TTC549 (cell line): ENCODE measurements around the gene LBP.
"Not testable (repeated sequence)": the region's sequence is repeated elsewhere in the genome, so short reads cannot be mapped to it uniquely, and the experiment has no call there.

Experiments used
- FAIRE-seq: peaks from 2 replicates; lab custom pipeline; 2012; peaks lifted over from hg19 to GRCh38; lab: Jason Lieb, UNC

LBP gene

GRCh38 chr20:38395751-38396395 lies 49.6 kb downstream of the LBP start:
- FAIRE-seq, result not testable (repeated sequence)

GRCh38 chr20:38402089-38402488 lies 55.8 kb downstream of the LBP start:
- FAIRE-seq, result no peak

- FAIRE-seq, result no peak
Measured at GRCh38 chr20:38402816-38403215, 56.5 kb downstream of the LBP start.

GRCh38 chr20:38404016-38404415 lies 57.7 kb downstream of the LBP start:
- FAIRE-seq, result no peak

- no peak for FAIRE-seq
Measured at GRCh38 chr20:38405132-38405531, 58.9 kb downstream of the LBP start.

GRCh38 chr20:38406476-38406875 lies 60.2 kb downstream of the LBP start:
- no peak for FAIRE-seq

GRCh38 chr20:38407321-38407720 lies 61.0 kb downstream of the LBP start:
- FAIRE-seq, result no peak

- not testable (repeated sequence) for FAIRE-seq
Measured at GRCh38 chr20:38407822-38408221, 61.5 kb downstream of the LBP start.

- no peak for FAIRE-seq
Measured at GRCh38 chr20:38412877-38413577, 66.7 kb downstream of the LBP start.

- no peak for FAIRE-seq
Measured at GRCh38 chr20:38414769-38415450, 68.6 kb downstream of the LBP start.

- FAIRE-seq, result peak; percentile 22
Measured at GRCh38 chr20:38418509-38419204, 72.4 kb downstream of the LBP start.

- no peak for FAIRE-seq
Measured at GRCh38 chr20:38420388-38421085, 74.3 kb downstream of the LBP start.

GRCh38 chr20:38421915-38422314 lies 75.6 kb downstream of the LBP start:
- FAIRE-seq, result no peak

- no peak for FAIRE-seq
Measured at GRCh38 chr20:38423541-38423940, 77.3 kb downstream of the LBP start.

GRCh38 chr20:38424401-38424800 lies 78.1 kb downstream of the LBP start:
- no peak for FAIRE-seq

GRCh38 chr20:38426006-38426897 lies 80.0 kb downstream of the LBP start:
- no peak for FAIRE-seq
